HG03108 (cell line): ENCODE measurements around the gene RBMS1.

Source experiments
- ATAC-seq: cut with Tn5 transposase; IDR thresholded peaks from one replicate; pipeline ENCODE4 v1.9.1; 2021; ENCODE audit warnings: moderate library complexity; ENCODE audit not compliant: unreplicated experiment

The RBMS1 gene

DNA sequence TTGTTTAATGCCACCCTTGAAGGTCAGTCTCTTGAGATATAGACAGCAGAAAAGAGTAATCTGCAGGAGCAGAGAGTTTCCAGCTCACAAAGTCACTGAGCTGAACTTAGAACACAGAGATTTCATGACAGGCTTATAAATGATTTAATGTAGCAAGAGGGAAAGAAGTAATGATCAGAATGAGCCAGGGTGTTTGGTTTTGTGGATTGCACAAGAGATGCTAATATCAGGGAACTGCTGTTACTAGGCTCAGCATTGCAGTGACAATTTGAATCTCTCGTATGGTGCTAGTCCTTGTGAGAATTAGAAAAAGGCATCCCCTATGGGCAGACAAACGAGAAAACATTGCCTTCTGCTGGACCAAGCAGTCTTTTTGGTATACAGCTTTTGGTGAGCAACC, 231.9 kb downstream of the RBMS1 start:
- ATAC-seq, result no peak

DNA sequence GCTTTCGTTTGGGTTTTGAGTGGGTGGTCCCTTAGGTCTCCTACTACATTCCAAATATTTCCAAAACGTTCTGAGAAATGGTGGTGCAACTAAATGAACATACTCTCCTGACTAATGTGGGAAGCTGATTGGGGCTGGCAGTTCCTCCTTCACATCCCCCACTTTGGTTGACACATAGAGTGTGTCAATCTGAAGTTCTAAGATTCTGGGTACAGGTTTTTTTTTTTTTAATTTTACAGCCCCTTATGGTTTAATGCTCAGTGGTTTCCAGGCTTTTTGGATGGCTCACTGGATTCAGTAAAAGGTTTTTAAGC, 235.2 kb downstream of the RBMS1 start:
- no peak for ATAC-seq

DNA sequence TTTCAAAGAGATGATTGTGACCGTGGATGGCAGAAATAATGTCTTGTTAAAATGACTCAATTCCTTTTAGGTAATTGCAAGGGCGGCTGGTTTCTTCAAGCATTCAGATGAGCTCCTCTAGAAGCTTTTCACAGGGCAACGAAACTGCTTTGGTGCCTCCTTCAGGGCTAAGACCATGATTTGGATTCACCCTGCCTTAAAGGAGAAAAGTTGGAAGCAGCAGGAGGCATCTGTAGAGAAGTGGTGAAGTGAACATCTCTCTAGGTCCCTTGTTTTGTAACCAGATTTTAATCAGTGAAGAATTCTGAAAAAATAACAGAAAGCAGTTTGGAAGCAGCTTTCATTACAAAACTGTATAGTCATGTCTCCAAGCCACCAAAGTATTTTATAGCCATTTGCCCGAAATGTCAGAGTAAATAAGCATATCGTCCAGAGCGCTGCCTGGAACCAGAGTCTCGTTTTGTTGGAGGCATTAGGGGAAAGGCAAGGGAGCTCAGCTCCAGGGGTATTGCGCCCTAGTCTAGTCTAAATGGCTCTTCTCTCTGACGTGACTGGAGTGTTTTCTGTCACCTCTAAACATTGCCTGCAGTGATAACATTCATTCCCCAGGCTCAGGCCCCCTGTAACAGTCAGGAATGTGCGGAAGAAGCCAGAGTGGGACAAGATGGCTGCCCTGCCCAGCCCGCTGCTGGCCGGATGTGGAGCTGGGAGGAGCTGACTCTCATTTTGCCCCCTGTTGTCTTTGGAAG, 235.7 kb downstream of the RBMS1 start:
- no peak for ATAC-seq

DNA sequence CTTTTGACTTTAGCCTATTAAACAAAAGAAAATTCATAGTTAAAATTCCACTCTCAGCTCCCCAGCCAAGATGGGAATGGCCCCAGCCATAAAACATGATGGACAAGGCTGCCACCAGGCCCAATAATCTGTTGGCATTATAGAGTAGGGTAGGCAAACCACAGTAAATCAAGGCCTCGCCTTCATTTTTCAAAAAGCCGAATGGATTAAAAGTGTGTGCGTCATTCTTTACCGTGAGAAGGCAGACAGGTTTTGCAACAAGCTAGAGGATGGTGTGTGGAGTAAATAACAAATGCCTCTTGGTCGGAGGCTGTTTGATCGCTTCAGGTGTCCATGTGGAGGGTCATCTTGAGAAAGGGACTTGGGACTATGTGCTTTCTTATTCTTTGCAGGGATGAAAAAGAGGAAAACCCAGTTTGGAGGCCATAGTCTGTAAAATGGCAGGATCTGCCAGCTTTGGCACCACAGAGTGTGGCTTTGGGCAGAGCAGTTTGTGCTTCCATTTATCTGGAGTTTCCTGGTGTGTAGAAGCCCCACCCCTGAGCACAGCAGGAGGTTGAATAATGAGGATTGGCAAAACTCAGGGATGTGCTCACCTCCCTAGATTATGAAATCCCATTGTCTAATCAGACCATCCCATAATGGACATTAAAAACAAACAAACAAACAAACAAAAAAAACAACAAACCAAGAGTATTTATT, 236.4 kb downstream of the RBMS1 start:
- no peak for ATAC-seq

DNA sequence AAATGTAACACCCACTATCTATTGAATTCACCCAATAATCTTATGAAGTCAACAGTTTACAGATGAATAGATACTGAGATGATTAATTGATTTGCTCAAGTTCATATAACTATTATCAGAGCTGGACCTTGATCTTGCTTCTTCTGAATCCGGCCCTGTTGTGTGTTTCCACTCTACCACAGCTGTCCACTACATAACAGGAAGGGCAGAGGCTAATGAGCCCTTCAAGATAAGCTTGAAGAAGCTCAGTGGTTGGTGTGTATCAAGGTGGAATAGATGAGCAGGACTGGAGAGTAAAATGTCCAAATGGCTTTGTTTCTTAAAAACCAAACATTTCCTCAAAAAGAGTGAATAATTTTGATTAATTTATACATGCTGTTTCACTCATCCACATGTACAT, 237.1 kb downstream of the RBMS1 start:
- ATAC-seq, result no peak

DNA sequence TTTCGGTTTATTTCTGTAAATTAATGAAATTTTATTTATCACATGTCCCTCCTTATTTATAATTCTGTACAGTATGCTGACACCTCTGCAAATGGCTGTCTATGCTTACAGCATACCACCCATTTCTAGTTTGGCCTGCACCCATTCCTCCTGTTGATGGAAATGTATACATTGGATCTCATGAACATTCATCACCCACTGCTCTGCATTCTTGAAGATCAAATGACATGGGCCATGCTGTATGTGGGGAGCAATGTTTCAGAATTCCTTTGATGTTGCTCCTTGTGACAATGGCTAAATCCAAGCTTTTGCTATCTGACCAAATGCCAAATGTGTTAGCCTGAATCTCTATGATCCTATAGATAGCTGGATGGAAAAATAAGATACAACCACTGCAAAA, 238.2 kb downstream of the RBMS1 start:
- no peak for ATAC-seq

DNA sequence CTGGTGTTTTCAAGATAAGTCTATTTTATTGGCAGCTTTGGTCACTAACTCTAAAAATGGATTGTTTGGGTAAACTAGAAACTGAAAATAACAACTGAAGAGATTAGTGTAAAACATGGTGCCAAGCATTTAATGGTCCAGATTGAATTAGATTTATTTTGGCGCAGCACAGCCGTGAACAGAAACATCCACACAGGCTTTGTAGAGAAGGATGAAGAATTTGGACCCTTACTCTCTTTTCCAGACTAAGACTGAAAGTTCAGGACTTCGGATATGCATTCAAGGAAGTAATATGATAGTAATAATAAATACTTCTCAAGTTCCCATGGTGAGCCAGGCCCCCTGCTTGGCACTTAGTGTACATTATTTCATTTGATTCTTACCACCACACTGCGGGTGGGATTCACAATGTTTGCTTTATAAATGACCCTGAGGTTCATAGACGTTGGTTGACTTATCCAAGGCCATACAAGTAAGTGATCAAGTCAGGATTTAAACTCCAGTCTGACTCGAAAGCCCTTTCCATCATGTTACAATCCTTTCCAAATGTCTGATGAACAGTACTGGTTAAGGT, 239.3 kb downstream of the RBMS1 start:
- no peak for ATAC-seq

DNA sequence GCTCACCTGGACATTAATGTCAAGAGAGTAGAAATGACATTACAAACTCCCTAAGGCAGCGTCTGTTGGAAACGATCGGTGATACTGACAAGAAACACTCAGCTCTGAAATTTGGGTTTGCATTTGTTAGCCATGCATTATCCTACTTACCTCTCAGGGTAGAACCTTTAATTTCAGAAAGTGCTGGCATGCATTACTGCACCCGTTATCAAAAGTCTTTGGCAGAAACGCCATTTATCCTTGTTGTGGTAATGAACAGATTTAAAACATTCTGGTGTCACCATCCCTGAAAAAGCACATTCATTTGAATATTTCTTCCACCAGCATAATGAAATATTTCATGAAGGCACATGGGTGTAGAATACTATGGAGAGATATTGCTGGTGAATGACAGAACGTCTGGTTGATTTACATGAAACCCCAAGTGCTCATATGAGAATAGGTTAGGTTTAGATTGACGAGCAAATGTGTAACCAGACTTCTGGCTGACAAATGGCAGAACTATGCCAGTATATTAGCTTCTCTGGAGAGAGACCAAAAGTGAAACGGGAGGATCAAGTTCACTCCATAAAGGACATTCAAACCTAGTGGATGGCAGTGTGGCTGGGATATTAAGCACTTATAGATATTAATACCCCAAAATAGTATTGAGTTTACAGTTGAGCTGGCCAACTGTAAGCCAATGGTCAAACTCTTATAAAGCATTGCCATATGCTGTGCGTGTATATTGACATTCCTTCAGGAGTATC, 240.0 kb downstream of the RBMS1 start:
- no peak for ATAC-seq

DNA sequence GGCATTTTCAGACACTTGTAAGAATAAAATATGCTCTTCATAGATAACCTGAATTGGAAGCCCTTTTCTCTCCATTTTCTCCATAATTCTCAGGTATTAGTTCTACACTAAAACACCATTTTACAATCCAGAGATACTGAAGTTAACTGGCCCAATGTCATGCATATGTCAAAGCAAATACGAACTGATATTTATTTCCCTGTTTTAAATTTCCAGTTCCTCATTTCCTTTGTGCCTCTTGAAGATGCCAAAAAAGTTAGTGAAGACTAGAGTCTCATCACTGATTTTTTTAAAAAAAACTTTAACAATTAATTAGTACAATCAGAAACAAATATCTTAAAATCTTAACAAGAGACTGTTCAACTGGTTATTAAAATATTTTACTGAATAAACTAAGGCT, 240.7 kb downstream of the RBMS1 start:
- no peak for ATAC-seq

DNA sequence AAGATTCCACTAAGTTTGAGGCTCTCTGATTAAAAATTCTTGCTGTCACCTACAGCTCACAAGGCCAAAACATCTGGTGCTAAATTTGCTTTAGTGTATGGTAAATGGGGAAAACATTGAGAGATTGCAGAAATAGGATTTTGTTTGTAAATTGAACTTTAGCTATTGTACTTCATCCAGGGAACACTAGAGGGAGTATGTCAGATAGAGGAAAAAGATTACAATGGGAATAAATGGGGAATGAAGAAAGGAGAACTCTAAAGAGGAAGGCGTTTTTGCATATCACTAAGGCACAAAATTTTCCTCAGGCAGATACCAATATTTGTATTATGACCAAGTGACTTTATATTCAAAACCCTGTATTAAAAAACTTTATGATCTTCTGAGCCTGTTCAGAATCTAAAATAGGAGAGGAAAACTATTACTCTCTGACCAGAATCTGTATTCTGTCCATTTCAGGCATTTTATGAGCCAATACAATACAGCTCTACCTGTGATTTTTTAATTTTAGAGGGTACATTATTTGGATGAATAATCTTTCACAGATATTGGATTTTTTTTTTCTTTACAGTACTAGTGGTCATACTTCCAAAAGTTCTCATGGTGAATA, 241.2 kb downstream of the RBMS1 start:
- no peak for ATAC-seq

DNA sequence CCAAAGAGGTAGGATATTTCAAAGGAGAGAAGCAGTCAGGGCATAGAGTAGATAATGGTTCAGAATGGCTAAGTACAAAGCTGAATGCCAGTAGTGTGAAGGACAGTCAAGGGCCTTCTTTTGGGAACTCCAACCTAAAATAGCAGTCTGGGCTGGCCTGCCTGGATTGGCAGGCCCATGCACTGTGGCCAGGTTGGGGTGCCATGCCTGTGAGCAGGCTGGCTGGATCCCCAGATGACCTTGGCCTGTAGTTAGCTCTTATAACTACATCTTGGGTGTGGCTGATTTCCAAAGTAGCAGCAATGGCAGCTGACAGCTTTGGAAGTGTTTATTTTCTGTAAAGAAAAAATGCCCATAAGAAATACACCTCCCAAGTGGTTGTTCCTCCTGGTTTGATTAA, 242.0 kb downstream of the RBMS1 start:
- no peak for ATAC-seq

DNA sequence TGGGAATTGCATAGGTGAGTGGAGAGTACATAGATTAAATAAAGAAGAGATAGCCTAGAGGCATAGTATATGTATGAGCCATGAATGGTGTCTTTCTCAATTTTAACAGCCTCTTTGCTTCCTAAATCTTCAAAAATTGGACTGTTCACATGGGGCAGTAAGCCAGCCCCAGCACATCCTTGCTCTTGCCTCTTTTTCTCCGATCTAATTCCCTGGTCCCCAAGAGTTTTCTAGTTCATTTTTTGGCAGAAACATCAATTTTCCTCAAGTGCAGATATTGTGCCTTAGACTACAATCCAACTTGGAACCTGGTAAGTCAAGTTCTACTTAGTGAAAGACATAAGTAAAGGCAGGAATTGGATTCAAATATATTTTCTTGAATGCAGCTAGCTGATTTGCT, 243.7 kb downstream of the RBMS1 start:
- ATAC-seq, result no peak

DNA sequence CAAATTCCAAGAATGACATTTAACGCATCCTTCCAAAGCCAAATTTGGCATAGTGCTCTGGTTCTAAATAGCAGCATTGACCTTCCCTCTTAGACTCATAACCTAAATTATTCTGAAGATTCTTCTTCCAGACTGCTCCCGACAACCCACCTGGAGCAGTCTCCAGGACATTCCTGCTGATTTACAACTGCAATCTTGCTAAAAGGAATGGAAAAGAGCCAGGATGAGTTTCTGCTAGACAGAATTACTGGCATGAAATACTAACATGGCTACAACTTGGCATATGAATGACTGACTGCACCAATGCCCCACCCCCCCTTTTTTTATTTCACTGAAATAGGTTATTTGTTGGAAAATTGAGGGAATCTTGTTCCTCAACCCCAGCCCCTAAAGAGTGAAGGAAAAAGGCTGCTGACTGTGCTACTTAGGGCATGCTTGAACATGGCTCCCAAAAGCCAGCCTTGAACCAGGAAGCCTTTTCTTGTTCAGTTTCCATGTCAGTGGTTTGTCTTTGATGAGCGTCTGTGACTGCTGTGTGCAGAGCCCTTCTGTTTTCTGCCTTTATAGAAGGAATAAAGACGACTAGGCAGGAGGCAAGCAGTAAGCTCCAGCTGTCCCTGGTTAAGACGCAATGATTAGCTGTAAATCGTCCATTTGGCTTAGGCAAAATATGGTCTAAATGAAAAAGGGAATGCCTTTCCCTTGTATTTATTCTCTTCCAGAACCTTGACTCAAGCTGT, 246.1 kb downstream of the RBMS1 start:
- ATAC-seq, result no peak

DNA sequence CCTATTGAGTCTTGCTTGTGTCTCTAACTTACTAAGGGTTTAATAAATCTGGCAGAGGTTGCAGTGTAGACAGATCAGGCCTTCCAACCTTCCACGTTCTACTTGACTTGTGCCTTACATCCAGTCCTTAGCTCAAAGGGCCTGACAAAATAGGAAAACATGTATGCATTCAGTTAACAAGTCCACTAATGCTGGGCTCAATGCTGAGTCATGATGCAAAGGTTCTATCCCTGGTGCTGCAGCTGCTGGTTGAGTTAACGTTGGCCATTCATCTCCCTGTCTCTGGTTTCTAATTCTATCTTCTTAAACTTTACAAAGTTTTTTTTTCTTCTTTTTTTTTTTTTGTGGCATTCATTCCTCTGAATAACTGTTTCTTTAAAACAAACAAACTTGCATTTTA, 247.3 kb downstream of the RBMS1 start:
- ATAC-seq, result no peak

DNA sequence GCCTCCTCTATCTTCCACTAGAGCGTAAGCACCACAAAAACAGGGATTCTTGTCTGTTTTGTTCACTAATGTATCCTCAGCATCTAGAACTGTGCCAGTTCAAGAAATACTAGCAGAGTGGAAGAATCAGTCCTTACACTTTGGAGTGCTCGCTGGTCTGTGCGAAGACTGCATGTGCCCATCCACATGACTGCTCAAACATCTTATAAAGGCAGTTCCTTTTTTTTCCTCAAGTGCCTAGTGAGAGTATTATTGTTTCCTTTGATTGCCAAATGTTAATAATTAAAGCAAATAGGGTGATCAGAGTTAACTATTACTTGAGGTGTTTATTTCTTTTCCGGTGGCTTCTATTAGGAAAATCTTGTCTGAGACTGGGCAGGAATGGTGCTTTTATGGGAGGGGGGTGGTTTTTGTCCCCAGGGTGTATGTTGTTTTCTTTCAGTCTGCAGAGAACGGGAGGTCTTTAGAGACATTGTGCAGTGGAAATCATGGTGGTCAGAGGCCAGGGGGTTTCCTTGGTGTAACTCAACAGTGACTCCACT, 247.9 kb downstream of the RBMS1 start:
- no peak for ATAC-seq

DNA sequence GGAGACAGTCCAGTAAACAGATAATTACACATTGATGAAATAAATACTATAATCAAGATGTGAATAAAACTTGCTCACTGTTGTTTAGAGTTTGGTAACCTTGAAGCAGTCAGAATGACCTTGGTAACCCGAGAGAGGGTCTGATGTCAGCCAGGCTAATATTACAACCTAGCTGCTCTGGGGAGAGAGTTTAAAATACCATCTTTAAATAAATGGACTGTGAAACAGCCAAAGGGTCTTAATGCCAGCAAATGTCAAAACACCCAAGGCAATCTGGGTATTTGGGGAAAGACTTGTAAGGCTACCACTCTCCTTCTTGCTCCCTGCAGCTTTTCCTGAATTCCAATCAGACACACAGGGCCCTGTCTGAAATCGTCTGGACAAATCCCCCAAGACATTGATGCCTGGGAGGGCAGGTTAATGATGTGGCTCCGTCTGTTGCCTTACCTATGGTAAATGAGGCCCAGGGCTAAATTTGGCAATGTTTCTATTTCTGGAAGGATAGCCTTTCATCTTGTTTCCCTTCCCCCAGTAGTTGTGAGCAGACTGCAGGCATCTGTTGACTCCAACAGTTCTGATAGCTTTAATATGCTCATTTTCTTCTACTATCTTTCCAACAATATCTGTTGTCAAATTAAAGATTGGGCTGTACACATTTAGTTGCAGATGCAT, 250.6 kb downstream of the RBMS1 start:
- ATAC-seq, result no peak

DNA sequence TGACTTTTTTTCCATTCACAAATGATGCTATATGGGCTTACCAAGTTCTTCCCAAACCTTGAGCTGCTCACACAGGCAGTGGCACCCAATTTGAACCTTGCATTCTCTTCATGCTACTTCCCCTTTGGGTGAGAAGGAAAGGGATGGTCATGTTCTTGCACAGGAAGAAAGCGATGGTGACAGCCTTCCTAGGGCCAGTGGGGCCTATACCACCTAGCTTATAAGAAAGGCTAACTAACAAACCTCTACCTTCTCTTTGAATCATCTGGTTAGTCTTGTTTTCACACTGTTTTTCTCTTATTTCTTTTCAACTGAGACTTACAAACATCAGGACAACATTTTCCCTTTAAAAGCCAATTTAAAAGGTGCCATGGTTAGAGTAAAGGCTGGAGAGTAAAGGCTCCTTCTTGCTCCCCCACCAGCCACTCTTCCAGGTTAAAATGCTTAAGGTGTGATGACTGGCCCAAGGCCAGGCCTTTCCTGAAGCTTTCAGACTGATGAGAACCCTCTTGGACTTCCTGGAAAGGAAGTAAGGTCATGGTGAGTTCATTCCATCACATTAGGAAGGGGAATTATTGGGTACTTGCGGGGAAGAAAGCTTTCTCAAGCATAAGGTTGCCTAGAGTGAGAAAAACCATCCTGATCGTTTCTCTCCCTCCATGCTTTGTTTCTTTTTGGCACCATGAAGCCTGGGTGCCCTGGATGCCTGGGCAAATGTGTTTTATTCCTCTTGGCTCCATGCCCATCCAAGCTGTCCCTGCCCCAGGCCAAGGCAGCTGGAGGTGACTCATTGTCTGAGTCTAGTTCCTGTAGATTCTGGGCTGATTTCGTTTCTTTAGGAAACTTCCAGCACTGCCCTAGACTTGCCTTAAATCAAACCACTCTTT, 252.1 kb downstream of the RBMS1 start:
- no peak for ATAC-seq

DNA sequence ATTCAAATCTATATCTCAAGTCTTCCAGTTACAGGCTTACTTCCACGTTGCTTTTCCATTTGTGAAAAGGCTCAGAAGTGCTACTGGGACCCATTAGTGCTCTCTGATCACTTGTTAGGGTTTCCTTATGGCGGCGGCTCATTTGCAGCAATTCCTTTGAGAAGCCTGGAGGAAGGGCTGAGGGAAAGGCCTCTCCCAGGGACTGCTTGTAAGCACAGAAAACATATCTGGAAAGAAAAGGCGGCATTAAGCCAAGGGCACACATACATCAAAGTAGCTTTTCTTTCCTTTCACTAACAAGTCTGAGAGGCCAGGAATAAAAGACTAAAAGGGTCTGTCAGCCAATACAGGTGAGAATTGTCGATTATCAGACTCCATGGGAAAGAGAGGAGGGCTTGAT, 254.2 kb downstream of the RBMS1 start:
- ATAC-seq, result no peak

DNA sequence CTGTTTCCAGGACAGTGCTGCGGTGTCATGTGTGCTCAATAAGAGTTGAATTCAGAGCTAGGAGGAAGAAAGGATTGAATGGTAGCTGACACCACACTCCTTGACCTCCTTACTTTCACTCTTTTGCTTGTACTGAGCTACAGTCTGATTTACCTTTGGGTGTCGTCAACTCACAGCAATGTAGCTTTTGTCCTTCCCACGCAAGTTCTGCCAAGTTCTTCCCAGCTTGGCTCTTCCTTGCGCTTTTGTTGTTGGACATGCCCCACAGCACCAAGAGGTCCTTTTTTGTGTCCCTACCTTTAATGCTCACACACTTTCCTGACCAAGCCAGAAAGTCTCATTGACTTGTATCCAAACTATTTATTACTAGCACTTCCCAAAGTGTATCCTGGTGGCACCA, 255.2 kb downstream of the RBMS1 start:
- ATAC-seq, result no peak
